GM18907 (cell line): ENCODE data around the gene KIR3DL3.
"Not testable (repeated sequence)": the region's sequence is repeated elsewhere in the genome, so short reads cannot be mapped to it uniquely, and the experiment has no call there.

Source experiments
- ATAC-seq: cut with Tn5 transposase; IDR thresholded peaks from one replicate; pipeline ENCODE4 v1.9.1; 2021; ENCODE audit warnings: mild to moderate bottlenecking, moderate library complexity; ENCODE audit not compliant: unreplicated experiment

Gene KIR3DL3

DNA sequence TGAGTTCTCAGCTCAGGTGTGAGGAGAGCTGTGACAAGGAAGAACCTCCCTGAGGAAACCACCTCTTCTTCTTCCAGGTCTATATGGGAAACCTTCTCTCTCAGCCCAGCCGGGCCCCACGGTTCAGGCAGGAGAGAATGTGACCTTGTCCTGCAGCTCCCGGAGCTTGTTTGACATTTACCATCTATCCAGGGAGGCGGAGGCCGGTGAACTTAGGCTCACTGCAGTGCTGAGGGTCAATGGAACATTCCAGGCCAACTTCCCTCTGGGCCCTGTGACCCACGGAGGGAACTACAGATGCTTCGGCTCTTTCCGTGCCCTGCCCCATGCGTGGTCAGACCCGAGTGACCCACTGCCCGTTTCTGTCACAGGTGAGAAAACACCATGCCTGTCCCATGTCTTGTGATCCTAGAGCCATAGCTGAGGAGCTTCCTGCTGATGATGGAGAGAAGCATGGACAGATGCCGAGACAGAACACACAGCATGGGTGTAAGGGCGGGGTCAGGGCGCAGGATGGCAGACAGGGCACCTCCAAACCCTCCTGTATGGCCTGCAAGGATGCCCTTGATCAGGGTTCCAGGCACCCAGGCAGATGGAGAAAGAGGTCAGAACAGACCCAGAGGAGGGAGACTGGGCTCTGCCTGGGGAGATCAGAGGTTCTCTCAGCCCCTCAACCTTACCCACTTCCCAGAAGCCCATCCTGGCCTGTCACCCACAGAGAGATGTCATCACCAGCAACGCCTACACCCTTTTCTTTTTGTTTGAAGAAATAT is 5.4 kb downstream of the KIR3DL3 start:
- ATAC-seq, result no peak

DNA sequence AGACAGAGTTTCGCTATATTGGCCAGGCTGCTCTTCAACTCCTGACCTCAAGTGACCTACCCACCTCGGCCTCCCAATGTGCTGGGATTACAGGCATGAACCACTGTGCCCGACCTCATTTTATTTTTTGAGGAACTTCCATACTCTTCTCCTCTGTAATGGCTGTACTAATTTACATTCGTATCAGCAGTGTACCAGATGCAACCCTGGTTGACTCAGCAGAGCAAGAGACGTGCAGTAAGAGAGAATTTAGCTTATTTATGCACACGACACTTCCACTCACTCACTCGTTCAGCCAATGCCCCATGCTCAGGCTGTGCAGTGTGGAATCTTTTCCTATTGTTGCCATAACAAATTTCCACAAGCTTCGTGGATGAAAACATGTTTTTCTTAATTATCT is 6.9 kb downstream of the KIR3DL3 start:
- no peak for ATAC-seq

DNA sequence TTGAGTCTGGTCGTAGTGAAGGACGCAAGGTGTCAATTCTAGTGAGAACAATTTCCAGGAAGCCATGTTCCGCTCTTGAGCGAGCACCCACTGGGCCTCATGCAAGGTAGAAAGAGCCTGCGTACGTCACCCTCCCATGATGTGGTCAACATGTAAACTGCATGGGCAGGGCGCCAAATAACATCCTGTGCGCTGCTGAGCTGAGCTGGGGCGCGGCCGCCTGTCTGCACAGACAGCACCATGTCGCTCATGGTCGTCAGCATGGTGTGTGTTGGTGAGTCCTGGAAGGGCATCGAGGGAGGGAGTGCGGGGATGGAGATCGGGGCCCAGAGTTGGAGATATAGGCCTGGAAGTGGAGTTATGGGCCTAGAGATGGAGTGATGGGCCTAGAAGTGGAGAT is 14.1 kb downstream of the KIR3DL3 start, which contains the start of gene KIR2DL3:
KIR2DL3 (plus strand) TSS at position 208 of the 400 bp plus-strand sequence; CDS start at position 241, 33 bp downstream.
- ATAC-seq, result not testable (repeated sequence)

DNA sequence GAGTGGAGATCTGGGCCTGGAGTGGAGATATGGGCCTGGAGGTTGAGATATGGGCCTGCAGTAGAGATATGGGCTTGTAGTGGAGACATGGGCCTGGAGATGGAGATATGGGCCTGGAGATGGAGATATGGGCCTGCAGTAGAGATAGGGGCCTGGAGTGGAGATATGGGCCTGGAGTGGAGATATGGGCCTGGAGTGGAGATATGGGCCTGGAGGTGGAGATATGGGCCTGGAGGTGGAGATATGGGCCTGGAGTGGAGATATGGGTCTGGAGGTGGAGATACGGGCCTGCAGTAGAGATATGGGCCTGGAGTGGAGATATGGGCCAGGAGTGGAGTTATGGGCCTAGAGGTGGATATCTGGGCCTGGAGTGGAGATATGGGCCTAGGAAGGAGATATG is 14.5 kb downstream of the KIR3DL3 start:
- no peak for ATAC-seq

DNA sequence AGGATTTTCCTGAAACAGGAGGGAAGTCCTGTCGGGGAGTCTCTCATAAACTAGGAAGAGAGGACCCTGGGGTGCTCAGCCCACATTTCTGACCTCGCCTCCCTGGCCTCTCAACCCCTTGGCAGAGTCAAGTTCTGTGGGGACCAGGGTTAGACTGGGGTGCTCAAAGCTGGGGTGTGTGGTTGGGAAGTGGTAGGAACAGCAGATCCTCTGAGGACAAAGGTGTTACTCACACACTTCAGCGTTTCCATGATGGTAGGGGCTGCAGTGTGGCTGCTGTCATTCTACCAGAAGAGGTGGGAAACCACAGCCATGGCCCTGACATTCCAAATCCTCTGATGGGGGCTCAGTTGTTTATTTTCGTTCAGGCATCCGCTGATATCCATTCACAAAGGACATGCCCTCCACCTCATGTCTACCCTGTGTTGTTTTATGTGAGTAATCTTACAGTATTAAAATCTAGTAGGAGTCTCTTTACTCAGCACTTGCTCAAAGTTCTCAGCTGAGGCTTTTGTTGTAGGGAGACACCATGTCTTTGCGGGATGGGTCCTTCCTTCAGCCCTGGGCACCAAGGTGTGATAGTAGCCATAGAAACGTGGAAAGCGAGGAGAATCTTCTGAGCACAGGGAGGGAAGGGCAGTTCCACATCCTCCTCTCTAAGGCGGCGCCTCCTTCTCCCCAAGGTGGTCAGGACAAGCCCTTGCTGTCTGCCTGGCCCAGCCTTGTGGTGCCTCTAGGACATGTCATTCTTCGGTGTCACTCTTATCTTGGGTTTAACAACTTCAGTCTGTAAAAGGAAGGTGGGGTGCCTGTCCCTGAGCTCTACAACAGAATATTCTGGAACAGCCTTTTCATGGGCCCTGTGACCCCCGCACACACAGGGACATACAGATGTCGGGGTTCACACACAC is 15.6 kb downstream of the KIR3DL3 start:
- no peak for ATAC-seq

DNA sequence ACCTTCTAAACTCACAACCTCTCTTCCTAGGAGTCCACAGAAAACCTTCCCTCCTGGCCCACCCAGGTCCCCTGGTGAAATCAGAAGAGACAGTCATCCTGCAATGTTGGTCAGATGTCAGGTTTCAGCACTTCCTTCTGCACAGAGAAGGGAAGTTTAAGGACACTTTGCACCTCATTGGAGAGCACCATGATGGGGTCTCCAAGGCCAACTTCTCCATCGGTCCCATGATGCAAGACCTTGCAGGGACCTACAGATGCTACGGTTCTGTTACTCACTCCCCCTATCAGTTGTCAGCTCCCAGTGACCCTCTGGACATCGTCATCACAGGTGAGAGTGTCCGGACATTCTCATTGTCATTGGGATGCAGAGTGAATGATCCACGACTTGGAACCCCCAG is 17.7 kb downstream of the KIR3DL3 start:
- ATAC-seq, result not testable (repeated sequence)

DNA sequence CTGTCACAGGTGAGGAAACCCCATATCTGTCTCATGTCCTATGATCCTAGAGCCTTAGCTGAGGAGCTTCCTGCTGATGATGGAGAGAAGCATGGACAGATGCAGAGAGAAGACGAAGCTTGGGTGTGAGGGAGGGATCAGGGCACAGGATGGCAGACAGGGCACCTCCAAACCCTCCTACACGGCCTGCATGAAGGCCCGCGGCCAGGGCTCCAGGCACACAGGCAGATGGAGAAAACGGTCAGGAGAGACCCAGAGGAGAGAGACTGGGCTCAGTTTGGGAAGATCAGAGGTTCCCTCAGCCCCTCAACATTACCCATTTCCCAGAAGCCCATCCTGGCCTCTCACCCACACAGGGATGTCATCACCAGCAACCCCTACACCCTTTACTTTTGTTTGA is 19.8 kb downstream of the KIR3DL3 start:
- not testable (repeated sequence) for ATAC-seq

DNA sequence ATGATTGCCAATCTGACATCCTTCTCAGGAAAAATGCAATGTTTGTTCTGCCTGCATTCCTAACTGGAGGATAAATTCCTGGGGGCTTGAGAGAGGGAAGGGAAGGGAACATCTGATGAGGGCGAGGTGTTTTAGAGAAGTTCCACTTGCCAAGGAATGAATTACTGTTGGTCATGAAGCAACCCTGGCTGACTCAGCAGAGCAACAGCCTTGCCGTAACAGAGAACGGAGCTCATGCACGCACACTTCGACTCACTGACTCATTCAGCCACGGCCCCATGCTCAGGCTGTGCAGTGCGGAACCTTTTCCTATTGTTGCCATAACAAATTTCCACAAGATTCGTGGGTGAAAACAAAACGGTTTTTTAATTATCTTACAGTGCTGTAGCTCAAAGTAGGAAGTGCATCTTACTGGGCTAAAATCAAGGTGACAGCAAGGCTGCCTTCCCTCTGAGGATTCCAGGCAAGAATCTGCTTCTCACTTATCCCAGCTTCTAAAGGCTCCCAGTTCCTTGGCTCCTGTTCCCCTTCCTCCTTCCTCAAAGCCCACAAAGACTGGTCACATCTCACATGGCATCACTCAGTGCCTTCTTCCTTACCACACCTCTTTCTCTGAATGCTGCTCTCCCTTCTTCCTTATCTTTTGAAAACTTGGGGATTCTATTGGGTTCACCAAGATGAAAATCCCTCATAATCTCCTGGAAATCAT is 23.5 kb downstream of the KIR3DL3 start:
- not testable (repeated sequence) for ATAC-seq

DNA sequence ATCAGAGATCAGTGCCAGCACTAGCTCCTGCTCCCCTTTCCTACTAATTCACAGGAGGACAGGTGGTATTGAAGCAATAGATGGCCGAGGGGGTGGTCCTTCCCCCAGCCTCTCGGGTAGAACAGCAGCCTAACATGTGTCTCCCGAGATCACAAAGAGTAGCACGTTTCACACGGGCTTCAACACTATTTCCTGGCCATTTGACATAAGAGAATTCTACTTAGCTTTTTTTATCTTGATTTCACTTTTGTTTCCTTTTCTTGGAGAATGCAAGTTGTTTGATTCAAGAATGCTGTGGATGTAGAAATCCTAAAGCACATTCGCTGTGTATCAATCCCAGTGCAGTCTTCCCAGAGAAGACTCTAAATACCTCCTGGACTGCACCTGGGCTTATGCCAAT is 26.0 kb downstream of the KIR3DL3 start:
- ATAC-seq, result not testable (repeated sequence)

DNA sequence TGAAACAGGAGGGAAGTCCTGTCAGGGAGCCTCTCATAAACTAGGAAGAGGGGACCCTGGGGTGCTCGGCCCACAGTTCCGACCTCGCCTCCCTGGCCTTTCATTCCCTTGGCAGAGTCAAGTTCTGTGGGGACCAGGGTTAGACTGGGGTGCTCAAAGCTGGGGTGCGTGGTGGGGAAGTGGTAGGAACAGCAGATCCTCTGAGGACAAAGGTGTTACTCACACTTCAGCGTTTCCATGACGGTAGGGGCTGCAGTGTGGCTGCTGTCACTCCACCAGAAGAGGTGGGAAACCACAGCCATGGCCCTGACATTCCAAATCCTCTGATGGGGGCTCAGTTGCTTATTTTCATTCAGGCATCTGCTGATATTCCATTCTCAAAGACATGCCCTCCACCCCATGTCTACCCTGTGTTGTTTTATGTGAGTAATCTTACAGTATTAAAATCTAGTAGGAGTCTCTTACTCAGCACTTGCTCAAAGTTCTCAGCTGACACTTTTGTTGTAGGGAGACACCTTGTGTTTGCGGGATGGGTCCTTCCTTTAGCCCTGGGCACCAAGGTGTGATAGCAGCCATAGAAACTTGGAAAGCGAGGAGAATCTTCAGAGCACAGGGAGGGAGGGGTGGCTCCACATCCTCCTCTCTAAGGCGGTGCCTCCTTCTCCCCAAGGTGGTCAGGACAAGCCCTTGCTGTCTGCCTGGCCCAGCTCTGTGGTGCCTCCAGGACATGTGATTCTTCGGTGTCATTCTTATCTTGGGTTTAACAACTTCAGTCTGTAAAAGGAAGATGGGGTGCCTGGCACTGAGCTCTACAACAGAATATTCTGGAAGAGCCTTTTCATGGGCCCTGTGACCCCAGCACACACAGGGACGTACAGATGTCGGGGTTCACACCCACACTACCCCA is 32.2 kb downstream of the KIR3DL3 start:
- not testable (repeated sequence) for ATAC-seq

DNA sequence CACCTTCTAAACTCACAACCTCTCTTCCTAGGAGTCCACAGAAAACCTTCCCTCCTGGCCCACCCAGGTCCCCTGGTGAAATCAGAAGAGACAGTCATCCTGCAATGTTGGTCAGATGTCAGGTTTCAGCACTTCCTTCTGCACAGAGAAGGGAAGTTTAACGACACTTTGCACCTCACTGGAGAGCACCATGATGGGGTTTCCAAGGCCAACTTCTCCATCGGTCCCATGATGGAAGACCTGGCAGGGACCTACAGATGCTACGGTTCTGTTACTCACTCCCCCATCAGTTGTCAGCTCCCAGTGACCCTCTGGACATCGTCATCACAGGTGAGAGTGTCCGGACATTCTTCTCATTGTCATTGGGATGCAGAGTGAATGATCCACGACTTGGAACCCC is 34.3 kb downstream of the KIR3DL3 start:
- not testable (repeated sequence) for ATAC-seq

DNA sequence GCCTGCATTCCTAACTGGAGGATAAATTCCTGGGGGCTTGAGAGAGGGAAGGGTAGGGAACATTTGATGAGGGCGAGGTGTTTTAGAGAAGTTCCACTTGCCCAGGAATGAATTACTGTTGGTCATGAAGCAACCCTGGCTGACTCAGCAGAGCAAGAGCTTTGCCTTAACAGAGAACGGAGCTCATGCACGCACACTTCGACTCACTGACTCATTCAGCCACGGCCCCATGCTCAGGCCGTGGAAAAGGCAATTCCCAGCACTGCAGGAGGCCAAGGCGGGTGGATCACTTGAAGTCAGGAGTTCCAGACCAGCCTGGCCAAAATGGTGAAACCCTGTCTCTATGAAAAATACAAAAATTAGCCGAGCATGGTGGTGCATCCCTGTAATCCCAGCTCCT is 40.0 kb downstream of the KIR3DL3 start:
- ATAC-seq, result not testable (repeated sequence)

DNA sequence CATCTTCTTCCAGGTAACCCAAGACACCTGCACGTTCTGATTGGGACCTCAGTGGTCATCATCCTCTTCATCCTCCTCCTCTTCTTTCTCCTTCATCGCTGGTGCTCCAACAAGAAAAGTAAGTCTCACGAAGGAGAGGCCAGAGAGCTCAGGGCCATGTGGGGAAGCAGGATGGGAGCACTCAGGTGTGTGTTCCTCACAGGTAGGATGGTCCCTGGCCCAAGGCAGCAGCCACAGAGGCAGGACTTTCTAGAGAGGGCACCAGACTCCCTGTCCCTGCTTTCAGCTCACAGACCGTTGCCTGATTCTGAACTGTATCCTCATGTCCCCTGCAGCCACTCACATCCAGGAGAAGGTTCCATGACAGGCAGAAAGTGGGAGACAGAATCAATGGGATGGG is 42.2 kb downstream of the KIR3DL3 start:
- ATAC-seq, result not testable (repeated sequence)

DNA sequence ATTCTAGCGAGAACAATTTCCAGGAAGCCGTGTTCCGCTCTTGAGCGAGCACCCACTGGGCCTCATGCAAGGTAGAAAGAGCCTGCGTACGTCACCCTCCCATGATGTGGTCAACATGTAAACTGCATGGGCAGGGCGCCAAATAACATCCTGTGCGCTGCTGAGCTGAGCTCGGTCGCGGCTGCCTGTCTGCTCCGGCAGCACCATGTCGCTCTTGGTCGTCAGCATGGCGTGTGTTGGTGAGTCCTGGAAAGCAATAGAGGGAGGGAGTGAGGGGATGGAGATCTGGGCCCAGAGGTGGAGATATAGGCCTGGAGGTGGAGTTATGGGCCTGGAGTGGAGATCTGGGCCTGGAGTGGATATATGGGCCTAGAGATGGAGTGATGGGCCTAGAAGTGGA is 45.4 kb downstream of the KIR3DL3 start, which contains the start of gene KIR2DL1:
KIR2DL1 (plus strand) TSS at position 148 of the 400 bp plus-strand sequence; CDS start at position 206, 58 bp downstream.
- not testable (repeated sequence) for ATAC-seq

DNA sequence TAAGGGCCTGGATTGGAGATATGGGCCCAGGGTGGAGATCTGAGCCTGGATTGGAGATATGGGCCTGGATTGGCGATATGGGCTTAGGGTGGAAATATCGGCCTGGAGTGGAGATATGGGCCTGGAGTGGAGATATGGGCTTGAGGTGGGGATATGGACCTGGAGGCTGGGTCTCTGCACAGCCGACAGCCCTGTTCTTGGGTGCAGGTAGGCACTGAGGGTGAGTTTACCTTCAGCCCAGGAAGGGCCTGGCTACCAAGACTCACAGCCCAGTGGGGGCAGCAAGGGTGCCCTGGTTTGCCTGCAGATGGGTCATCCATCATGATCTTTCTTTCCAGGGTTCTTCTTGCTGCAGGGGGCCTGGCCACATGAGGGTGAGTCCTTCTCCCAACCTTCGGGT is 46.3 kb downstream of the KIR3DL3 start:
- not testable (repeated sequence) for ATAC-seq

DNA sequence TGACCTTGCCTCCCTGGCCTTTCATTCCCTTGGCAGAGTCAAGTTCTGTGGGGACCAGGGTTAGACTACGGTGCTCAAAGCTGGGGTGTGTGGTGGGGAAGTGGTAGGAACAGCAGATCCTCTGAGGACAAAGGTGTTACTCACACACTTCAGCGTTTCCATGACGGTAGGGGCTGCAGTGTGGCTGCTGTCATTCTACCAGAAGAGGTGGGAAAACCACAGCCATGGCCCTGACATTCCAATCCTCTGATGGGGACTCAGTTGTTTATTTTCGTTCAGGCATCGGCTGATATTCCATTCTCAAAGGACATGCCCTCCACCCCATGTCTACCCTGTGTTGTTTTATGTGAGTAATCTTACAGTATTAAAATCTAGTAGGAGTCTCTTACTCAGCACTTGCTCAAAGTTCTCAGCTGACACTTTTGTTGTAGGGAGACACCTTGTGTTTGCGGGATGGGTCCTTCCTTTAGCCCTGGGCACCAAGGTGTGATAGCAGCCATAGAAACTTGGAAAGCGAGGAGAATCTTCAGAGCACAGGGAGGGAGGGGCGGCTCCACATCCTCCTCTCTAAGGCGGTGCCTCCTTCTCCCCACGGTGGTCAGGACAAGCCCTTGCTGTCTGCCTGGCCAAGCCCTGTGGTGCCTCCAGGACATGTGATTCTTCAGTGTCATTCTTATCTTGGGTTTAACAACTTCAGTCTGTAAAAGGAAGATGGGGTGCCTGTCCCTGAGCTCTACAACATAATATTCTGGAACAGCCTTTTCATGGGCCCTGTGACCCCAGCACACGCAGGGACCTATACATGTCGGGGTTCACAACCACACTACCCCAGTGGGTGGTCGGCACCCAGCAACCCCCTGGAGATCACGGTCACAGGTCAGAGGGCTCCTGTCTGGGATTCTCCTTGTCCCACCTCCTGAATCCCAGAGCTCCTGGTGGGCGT is 47.0 kb downstream of the KIR3DL3 start:
- not testable (repeated sequence) for ATAC-seq

DNA sequence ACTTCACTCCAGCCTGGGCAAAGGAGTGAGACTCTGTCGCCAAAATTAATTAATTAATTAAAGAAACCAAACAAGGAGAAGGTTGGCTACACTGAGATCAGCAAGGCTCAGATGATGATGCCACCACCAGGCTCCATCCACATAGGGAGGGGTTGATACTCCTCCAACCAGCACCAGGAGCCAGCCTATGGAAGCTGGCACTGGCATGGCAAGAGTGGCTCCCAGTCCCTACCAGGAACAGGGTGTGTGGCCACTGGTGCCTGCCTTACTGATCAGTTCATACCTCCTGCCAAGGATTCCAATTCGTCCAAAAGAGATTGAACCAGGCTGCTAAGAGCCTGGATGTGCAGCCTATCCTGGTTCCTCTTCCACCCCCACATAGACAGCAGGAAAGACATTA is 48.4 kb downstream of the KIR3DL3 start:
- not testable (repeated sequence) for ATAC-seq

DNA sequence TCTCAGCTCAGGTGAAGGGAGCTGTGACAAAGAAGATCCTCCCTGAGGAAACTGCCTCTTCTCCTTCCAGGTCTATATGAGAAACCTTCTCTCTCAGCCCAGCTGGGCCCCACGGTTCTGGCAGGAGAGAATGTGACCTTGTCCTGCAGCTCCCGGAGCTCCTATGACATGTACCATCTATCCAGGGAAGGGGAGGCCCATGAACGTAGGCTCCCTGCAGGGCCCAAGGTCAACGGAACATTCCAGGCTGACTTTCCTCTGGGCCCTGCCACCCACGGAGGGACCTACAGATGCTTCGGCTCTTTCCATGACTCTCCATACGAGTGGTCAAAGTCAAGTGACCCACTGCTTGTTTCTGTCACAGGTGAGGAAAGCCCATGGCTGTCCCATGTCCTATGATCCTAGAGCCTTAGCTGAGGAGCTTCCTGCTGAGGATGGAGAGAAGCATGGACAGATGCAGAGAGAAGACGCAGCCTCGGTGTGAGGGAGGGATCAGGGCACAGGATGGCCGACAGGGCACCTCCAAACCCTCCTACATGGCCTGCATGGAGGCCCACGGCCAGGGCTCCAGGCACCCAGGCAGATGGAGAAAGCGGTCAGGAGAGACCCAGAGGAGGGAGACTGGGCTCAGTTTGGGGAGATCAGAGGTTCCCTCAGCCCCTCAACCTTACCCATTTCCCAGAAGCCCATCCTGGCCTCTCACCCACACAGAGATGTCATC is 51.0 kb downstream of the KIR3DL3 start:
- ATAC-seq, result not testable (repeated sequence)
